Activated T-helper 1 cell treated with anti-CD3 and anti-CD28 coated beads, Interleukin-12 subunit alpha, Interleukin-12 subunit beta, Interleukin-2, Interleukin-4 antibody, amounts not matched to agents 30 ng/mL and 10 ng/mL and 1 ng/mL, durations not matched to agents 14 hours and 24 hours and 36 hours (primary cell): ENCODE measurements around the gene SELENOT. TPM values are rescaled to one million over a fixed set of nuclear protein-coding genes. Genes with fewer than 3 reads are reported as not detected.
"Not testable (repeated sequence)": the region's sequence is repeated elsewhere in the genome, so short reads cannot be mapped to it uniquely, and the experiment has no call there.

Experiments used
- DNase-seq: peaks from one replicate; pipeline ENCODE4 v3.0.0; 2021; ENCODE audit warnings: low spot score
- H3K27ac Mint-ChIP-seq: one replicate; pipeline ENCODE4 v1.8.0; 2021; ENCODE audit warnings: mild to moderate bottlenecking, mixed read lengths
- H3K27me3 Mint-ChIP-seq: one replicate; pipeline ENCODE4 v1.8.0; 2022; ENCODE audit warnings: mild to moderate bottlenecking, moderate library complexity, mixed read lengths; ENCODE audit not compliant: insufficient read depth
- H3K36me3 Mint-ChIP-seq: one replicate; pipeline ENCODE4 v1.8.0; 2021; ENCODE audit warnings: low read depth, mixed read lengths
- H3K4me1 Mint-ChIP-seq: one replicate; pipeline ENCODE4 v1.8.0; 2021; ENCODE audit warnings: low read depth, mixed read lengths
- H3K4me3 Mint-ChIP-seq: one replicate; pipeline ENCODE4 v1.8.0; 2021; ENCODE audit warnings: mild to moderate bottlenecking, moderate library complexity, mixed read lengths
- H3K9me3 Mint-ChIP-seq: one replicate; pipeline ENCODE4 v1.8.0; 2021; ENCODE audit warnings: mixed read lengths
- intact Hi-C: fragments of 100-400 bp; cut with micrococcal nuclease; formaldehyde crosslinking; loops from one replicate; pipeline ENCODE4 v1.15.1; 2024
- total RNA-seq: library from RNA; stranded (reverse); gene quantifications from 2 replicates; pipeline ENCODE4 v1.2.3, GENCODE V29; 2022

Gene SELENOT
- total RNA-seq, 1 donor from 2014 or later, result 140 TPM

- H3K4me1 Mint-ChIP-seq, result peaks cover 9% of the 10 kb centered on the region
- no peaks in the 10 kb centered on the region for H3K27me3 Mint-ChIP-seq
Observed at GRCh38 chr3:150594150-150594549, 9.0 kb upstream of the SELENOT start.

GRCh38 chr3:150597646-150598045 lies 5.5 kb upstream of the SELENOT start:
- H3K36me3 Mint-ChIP-seq, result peaks cover 8% of the 10 kb centered on the region
- no peaks in the 10 kb centered on the region for H3K9me3 Mint-ChIP-seq
- peaks cover 33% of the 10 kb centered on the region for H3K4me1 Mint-ChIP-seq
- DNase-seq, result no peak
- H3K4me3 Mint-ChIP-seq, result no peak overlapping the region
- intact Hi-C loops, result no loop called here
- no peak overlapping the region for H3K27ac Mint-ChIP-seq
- no peaks in the 10 kb centered on the region for H3K27me3 Mint-ChIP-seq

More at GRCh38 chr3:150594150-150594549, 9.0 kb upstream of the SELENOT start:
- intact Hi-C loops, result no loop called here
- H3K9me3 Mint-ChIP-seq, result no peaks in the 10 kb centered on the region
- no peak for DNase-seq
- no peak overlapping the region for H3K27ac Mint-ChIP-seq
- peaks cover 2% of the 10 kb centered on the region for H3K36me3 Mint-ChIP-seq
- H3K4me3 Mint-ChIP-seq, result no peak overlapping the region

- DNase-seq, result no peak
- no peak overlapping the region for H3K4me3 Mint-ChIP-seq
Observed at GRCh38 chr3:150599611-150600297, 3.4 kb upstream of the SELENOT start.

GRCh38 chr3:150600647-150601530 lies 2.2 kb upstream of the SELENOT start:
- not testable (repeated sequence) for H3K9me3 Mint-ChIP-seq, DNase-seq, H3K27me3 Mint-ChIP-seq
- H3K36me3 Mint-ChIP-seq, result peaks cover 18% of the 10 kb centered on the region
- intact Hi-C loops, result loop anchor here (2.0 to 10.0 kb wide), 6 partner anchors 14 to 1594 kb away; partner anchors contain the start of genes GPR171, MED12L and RNF13
- peak overlapping the region; percentile 56 for H3K27ac Mint-ChIP-seq
- peaks cover 55% of the 10 kb centered on the region for H3K4me1 Mint-ChIP-seq
- H3K4me3 Mint-ChIP-seq, result peak overlapping the region; percentile 45

More at GRCh38 chr3:150599611-150600297, 3.4 kb upstream of the SELENOT start:
- peaks cover 13% of the 10 kb centered on the region for H3K36me3 Mint-ChIP-seq
- no peak overlapping the region for H3K27ac Mint-ChIP-seq
- H3K4me1 Mint-ChIP-seq, result peaks cover 47% of the 10 kb centered on the region
- H3K9me3 Mint-ChIP-seq, result no peaks in the 10 kb centered on the region
- H3K27me3 Mint-ChIP-seq, result peaks cover 2% of the 10 kb centered on the region
- intact Hi-C loops, result loop anchor here (2.0 to 10.0 kb wide), 6 partner anchors 15 to 1595 kb away; partner anchors contain the start of genes GPR171, MED12L and RNF13

GRCh38 chr3:150602426-150603152 lies 532 bp upstream of the SELENOT start:
- intact Hi-C loops, result loop anchor here (1.0 to 10.0 kb wide), 11 partner anchors 19 to 1592 kb away; partner anchors contain the start of genes EIF2A, ERICH6, GPR171 and MED12L
- Mint-ChIP-seq H3K4me1 (peaks cover 72% of the 10 kb centered on the region), H3K27me3 (peaks cover 2% of the 10 kb centered on the region), H3K9me3 (no peaks in the 10 kb centered on the region), H3K36me3 (peaks cover 30% of the 10 kb centered on the region), H3K4me3 (peak overlapping the region; percentile 99), H3K27ac (peak overlapping the region; percentile 99)
- DNase-seq, result no peak

GRCh38 chr3:150603980-150604319 lies 829 bp downstream of the SELENOT start:
- Mint-ChIP-seq H3K4me3 (peak overlapping the region; percentile 99), H3K27ac (peak overlapping the region; percentile 99), H3K36me3 (peaks cover 36% of the 10 kb centered on the region), H3K27me3 (peaks cover 2% of the 10 kb centered on the region), H3K9me3 (no peaks in the 10 kb centered on the region), H3K4me1 (peaks cover 86% of the 10 kb centered on the region)
- DNase-seq, result no peak
- intact Hi-C loops, result loop anchor here (1.0 to 10.0 kb wide), 11 partner anchors 21 to 1591 kb away; partner anchors contain the start of genes EIF2A, ERICH6, GPR171 and MED12L

GRCh38 chr3:150605998-150606641 lies 3.0 kb downstream of the SELENOT start:
- Mint-ChIP-seq H3K27ac (peak overlapping the region; percentile 77), H3K4me1 (peaks cover 83% of the 10 kb centered on the region), H3K27me3 (peaks cover 2% of the 10 kb centered on the region), H3K4me3 (peak overlapping the region; percentile 76), H3K9me3 (no peaks in the 10 kb centered on the region), H3K36me3 (peaks cover 33% of the 10 kb centered on the region)
- intact Hi-C loops, result loop anchor here (10.0 kb wide), 2 partner anchors 791 to 1589 kb away; partner anchors contain the start of gene RNF13
- no peak for DNase-seq

- Mint-ChIP-seq H3K9me3 (no peaks in the 10 kb centered on the region), H3K4me1 (peaks cover 71% of the 10 kb centered on the region), H3K27me3 (peaks cover 2% of the 10 kb centered on the region), H3K4me3 (no peak overlapping the region), H3K36me3 (peaks cover 37% of the 10 kb centered on the region), H3K27ac (peak overlapping the region; percentile 14)
- DNase-seq, result no peak
- intact Hi-C loops, result loop anchor here (10.0 kb wide), 2 partner anchors 793 to 1587 kb away; partner anchors contain the start of gene RNF13
Observed at GRCh38 chr3:150607267-150608065, 4.3 kb downstream of the SELENOT start.

- H3K27me3 Mint-ChIP-seq, result no peaks in the 10 kb centered on the region
- no peak for DNase-seq
- H3K36me3 Mint-ChIP-seq, result peaks cover 49% of the 10 kb centered on the region
- peaks cover 5% of the 10 kb centered on the region for H3K9me3 Mint-ChIP-seq
- no peak overlapping the region for H3K4me3 Mint-ChIP-seq
- intact Hi-C loops, result loop anchor here (10.0 kb wide), 2 partner anchors 795 to 1585 kb away; partner anchors contain the start of gene RNF13
- peak overlapping the region; percentile 11 for H3K27ac Mint-ChIP-seq
- peaks cover 77% of the 10 kb centered on the region for H3K4me1 Mint-ChIP-seq
Observed at GRCh38 chr3:150609988-150610387, 6.9 kb downstream of the SELENOT start.

- H3K36me3 Mint-ChIP-seq, result peaks cover 47% of the 10 kb centered on the region
- no peak for DNase-seq
- H3K4me3 Mint-ChIP-seq, result no peak overlapping the region
- peaks cover 70% of the 10 kb centered on the region for H3K4me1 Mint-ChIP-seq
- no peak overlapping the region for H3K27ac Mint-ChIP-seq
- H3K9me3 Mint-ChIP-seq, result peaks cover 5% of the 10 kb centered on the region
- no peaks in the 10 kb centered on the region for H3K27me3 Mint-ChIP-seq
- intact Hi-C loops, result no loop called here
Observed at GRCh38 chr3:150610785-150611184, 7.7 kb downstream of the SELENOT start.

- Mint-ChIP-seq H3K4me3 (no peak overlapping the region), H3K27ac (no peak overlapping the region), H3K36me3 (peaks cover 43% of the 10 kb centered on the region), H3K4me1 (peaks cover 63% of the 10 kb centered on the region), H3K27me3 (no peaks in the 10 kb centered on the region), H3K9me3 (peaks cover 5% of the 10 kb centered on the region)
- DNase-seq, result no peak
- intact Hi-C loops, result no loop called here
Observed at GRCh38 chr3:150611666-150612065, 8.5 kb downstream of the SELENOT start.
